ENCODE results near the gene LRRC32.

DNA sequence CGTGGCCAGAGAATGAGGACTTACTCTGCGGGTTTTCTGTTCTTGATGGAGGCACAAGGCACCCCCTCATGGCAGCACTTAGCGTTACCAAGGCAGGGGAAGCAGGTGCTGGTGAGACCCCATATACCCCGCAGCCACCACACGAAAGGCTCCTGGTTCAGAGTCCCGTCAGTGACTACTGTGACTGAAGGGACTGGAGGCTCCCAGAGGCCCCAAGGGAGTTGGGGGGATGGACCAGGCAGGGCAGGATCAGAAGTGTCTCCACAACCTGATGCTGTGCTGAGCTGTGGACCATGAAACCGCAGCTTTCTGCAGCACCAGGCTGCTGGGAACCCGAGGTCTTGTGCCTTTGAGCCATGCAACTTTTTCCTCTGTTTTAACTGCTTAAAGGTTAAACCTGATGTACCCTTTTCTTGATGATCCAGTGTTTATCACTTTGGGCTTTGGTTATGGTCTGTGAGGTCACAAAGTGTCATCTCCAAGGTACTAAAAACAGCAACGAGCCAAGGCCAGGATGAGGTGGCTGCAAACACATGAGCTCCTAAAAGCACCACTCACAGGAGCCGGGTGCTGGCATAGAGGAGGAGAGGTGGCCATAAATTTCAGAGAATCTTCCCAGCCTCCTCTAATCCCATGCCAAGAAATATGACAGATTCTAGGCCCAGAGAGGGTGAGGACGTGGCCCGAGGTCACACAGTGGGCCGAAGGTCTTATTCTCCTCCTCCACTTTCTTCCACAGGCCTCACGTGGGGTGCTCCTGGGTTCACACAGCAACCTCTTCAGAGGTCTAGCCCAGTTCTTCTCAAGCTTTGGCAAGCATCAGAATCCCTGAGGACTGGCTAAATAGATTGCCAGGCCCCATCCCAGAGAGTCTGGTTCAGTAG is 4.2 kb upstream of the LRRC32 start:
- TF ChIP-seq, protein P1, sequence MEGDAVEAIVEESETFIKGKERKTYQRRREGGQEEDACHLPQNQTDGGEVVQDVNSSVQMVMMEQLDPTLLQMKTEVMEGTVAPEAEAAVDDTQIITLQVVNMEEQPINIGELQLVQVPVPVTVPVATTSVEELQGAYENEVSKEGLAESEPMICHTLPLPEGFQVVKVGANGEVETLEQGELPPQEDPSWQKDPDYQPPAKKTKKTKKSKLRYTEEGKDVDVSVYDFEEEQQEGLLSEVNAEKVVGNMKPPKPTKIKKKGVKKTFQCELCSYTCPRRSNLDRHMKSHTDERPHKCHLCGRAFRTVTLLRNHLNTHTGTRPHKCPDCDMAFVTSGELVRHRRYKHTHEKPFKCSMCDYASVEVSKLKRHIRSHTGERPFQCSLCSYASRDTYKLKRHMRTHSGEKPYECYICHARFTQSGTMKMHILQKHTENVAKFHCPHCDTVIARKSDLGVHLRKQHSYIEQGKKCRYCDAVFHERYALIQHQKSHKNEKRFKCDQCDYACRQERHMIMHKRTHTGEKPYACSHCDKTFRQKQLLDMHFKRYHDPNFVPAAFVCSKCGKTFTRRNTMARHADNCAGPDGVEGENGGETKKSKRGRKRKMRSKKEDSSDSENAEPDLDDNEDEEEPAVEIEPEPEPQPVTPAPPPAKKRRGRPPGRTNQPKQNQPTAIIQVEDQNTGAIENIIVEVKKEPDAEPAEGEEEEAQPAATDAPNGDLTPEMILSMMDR (conservative IDR thresholded peaks at IDR 0.05; ENCODE audit: low read depth, low read length), result no peak
- TF ChIP-seq EZH2phosphoT487 (IDR thresholded peaks at IDR 0.05; ENCODE audit: borderline replicate concordance, low read length) (no peak), EZH2 (IDR thresholded peaks at IDR 0.05; ENCODE audit: low read length, unreplicated experiment) (no peak)

Data from PC-3 (cell line).